Measurements from ENCODE around the gene CALML5. TPM values are rescaled to one million over a fixed set of nuclear protein-coding genes. Genes with fewer than 3 reads are reported as not detected.

Gene CALML5
- total RNA-seq, 1 experiment from 2014 or later = not detected

GRCh38 chr10:5494611-5495010, 4.8 kb downstream of the CALML5 start:
- in situ Hi-C loops (cut with HindIII; ENCODE audit: low pct_unique_long_range_greater_than_20kb, low sequenced_read_pairs) = no loop called here
- no peak for DNase-seq (ENCODE audit: low read depth, low spot score)

GRCh38 chr10:5493691-5494090, 5.7 kb downstream of the CALML5 start:
- in situ Hi-C loops (cut with HindIII; ENCODE audit: low pct_unique_long_range_greater_than_20kb, low sequenced_read_pairs) = no loop called here
- no peak for DNase-seq (ENCODE audit: low read depth, low spot score)

DNA sequence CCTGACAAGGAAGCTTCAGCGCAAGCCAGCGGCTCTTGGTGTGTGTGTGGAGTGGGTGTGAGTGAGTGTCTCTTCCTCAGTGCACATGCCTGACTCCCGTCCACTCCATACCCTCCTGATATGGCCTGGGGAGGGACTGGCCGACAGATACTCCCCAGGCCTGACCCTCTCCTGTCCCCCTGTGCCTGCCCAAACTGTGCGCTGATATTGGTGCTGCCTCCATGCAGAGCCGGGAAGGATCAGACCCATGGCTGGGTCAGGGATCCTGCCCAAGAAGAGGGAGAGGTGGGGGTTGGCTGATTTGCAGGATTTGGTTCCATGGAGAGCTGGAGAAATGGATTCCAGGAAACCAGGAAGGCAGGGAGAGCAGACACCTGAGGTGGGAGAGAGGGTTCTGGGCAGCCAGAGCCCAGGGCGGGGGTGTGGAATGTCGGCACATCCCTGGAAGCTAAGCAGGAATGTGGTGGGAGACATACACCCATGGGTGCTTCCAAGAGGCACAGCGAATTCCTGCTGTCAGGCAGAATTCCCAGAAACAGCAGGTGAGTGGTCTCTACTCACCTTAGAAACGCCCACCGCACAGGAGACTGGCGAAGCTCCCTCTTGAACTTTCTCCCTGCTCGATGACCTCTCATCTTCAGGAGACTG, 6.3 kb downstream of the CALML5 start:
- in situ Hi-C loops (cut with HindIII; ENCODE audit: low pct_unique_long_range_greater_than_20kb, low sequenced_read_pairs) = no loop called here

GRCh38 chr10:5492322-5492855, 7.0 kb downstream of the CALML5 start:
- in situ Hi-C loops (cut with HindIII; ENCODE audit: low pct_unique_long_range_greater_than_20kb, low sequenced_read_pairs) = no loop called here
- no peak for DNase-seq (ENCODE audit: low read depth, low spot score)

More for the DNA sequence above, 6.3 kb downstream of the CALML5 start:
- no peak for DNase-seq (ENCODE audit: low read depth, low spot score)

DNA sequence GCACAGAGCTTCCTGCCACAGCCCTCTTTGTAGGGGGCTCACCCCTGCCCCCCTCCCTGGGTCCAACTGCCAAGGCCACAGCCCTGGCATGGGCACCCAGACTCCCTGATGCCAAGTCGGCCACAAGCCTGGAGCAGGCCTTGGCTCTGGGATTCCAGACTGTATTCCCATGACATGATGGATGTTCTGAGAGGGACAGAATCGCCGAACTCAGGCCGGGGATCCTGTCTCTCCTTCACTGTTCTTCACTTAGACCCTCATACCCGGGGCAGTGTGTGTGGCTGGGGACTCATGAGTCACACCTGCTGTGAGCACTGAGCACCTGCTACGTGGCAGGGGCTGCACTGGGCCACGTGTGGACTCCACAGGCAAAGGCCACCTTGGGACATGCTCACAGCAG, 7.9 kb downstream of the CALML5 start:
- no peak for DNase-seq (ENCODE audit: low read depth, low spot score)
- in situ Hi-C loops (cut with HindIII; ENCODE audit: low pct_unique_long_range_greater_than_20kb, low sequenced_read_pairs) = no loop called here

DNA sequence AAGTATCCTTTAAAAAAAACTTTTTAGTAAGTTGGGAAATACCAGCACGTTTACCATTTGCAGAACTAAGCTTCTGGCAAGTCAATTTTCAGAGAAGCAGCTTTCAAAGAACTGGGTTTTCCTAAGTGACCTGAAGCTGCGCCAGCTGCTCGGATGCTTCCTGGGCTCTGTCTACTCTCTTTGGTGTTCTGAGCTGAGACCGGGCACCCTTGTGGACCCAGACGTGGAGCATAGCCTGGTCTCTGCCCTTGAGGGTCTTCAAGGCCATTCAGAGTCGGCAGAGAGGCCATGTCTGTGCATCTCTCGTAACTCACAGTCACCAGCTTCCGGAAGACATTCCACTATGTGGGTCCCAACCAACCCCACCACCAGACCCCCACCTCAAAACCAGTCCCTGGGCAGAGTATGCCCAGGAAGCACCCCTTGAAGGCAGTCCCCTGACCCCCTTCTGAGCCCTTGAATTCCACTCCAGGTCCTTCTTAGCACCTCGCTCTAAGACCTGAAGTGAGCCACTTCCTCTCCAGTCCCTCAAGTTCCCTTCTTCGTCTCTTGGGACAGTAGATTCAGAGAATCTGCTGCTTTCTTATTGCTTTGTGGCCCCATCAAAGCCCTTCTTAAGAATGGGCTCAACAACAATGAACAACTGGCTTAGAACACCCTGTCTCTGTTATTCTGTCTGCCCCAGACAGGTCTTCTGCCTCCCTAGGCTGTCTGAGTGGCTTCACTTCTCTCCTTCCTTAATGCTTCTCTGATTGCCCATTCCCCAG, 8.5 kb downstream of the CALML5 start:
- no peak for DNase-seq (ENCODE audit: low read depth, low spot score)
- in situ Hi-C loops (cut with HindIII; ENCODE audit: low pct_unique_long_range_greater_than_20kb, low sequenced_read_pairs) = no loop called here

DNA sequence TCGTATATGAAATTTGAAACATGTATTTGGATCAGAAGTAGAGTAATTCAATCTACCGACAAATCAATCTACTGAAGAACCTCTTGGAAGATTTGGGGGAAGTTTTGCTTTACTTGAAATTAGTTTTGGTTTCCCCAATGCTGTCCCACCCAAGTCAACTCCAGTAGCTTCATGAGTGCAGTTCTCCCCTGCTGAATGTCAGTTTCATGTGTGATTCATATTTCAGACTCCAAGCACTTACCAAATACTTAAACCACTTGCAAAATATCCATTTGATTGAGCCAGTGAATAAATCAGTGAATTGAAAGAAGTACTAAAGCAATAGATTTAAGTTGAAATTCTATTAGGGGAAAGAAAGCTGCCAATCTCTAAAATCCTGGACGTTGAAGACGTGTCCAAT, 9.3 kb downstream of the CALML5 start:
- in situ Hi-C loops (cut with HindIII; ENCODE audit: low pct_unique_long_range_greater_than_20kb, low sequenced_read_pairs) = no loop called here

GRCh38 chr10:5488272-5489161, 10.9 kb downstream of the CALML5 start:
- DNase-seq (ENCODE audit: low read depth, low spot score) = no peak
- in situ Hi-C loops (cut with HindIII; ENCODE audit: low pct_unique_long_range_greater_than_20kb, low sequenced_read_pairs) = no loop called here

More for the DNA sequence above, 9.3 kb downstream of the CALML5 start:
- no peak for DNase-seq (ENCODE audit: low read depth, low spot score)

- DNase-seq (ENCODE audit: low read depth, low spot score) = no peak
- in situ Hi-C loops (cut with HindIII; ENCODE audit: low pct_unique_long_range_greater_than_20kb, low sequenced_read_pairs) = no loop called here
Measured at GRCh38 chr10:5486853-5487235, 12.5 kb downstream of the CALML5 start.

GRCh38 chr10:5485948-5486852, 13.2 kb downstream of the CALML5 start:
- in situ Hi-C loops (cut with HindIII; ENCODE audit: low pct_unique_long_range_greater_than_20kb, low sequenced_read_pairs) = no loop called here
- no peak for DNase-seq (ENCODE audit: low read depth, low spot score)

DNA sequence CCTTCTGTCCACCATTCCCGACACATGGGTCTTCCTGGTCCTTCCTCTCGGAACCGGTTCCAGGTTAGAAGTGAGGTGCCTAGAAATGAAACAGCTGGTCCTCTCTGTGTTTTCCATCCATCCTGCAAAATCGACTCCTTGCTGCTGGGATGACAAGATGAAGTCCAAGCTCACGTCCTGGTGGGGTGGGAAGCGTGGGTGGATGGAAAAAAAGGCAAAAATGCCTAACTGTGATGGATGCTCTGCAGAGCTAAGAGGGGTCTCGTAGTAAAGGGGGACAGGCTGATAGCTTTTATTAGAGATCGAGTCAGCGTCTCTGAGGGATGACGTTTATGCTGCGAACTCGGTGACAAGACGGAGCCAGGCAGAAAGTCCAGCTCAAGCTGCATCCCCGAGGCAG, 14.1 kb downstream of the CALML5 start:
- in situ Hi-C loops (cut with HindIII; ENCODE audit: low pct_unique_long_range_greater_than_20kb, low sequenced_read_pairs) = no loop called here
- DNase-seq (ENCODE audit: low read depth, low spot score) = no peak

DNA sequence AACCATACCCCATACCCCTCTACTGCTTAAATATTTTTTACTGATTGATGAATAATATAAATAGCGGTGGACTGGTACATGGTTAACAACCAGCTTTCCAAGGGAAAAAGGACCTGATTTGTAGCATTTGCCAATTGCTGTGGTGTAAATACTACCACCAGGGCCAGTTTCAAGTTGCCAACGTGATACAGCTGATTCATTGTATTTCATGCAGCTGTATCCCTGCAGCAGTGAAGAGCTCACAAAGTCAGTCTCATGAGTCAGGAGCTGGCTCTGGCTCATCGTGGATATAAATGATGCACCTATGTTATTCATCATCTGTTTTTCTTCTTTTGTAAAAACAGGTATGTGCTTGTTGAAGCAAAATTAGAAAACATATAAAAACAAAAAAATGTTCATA, 15.2 kb downstream of the CALML5 start:
- DNase-seq (ENCODE audit: low read depth, low spot score) = peak; percentile 2
- in situ Hi-C loops (cut with HindIII; ENCODE audit: low pct_unique_long_range_greater_than_20kb, low sequenced_read_pairs) = no loop called here

DNA sequence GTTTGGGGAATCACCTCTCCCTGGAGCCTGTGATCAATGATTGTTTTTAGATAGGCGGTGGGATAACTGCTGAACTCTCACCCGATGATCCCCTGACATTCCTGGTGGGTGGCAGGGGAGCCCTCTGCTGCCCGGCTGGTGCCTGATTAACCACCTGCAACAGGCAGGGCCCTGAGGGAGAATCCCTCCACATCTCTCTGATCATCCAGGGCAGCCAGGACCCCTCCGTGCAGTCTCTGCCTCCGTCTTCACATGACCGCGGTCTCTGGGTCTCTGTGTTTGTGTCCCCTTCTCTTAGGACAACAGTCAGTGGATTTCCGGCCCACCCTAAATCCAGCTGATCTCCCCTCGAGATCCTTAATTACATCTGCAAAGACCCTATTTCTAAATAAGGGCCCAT, 17.4 kb downstream of the CALML5 start:
- in situ Hi-C loops (cut with HindIII; ENCODE audit: low pct_unique_long_range_greater_than_20kb, low sequenced_read_pairs) = no loop called here
- DNase-seq (ENCODE audit: low read depth, low spot score) = no peak

DNA sequence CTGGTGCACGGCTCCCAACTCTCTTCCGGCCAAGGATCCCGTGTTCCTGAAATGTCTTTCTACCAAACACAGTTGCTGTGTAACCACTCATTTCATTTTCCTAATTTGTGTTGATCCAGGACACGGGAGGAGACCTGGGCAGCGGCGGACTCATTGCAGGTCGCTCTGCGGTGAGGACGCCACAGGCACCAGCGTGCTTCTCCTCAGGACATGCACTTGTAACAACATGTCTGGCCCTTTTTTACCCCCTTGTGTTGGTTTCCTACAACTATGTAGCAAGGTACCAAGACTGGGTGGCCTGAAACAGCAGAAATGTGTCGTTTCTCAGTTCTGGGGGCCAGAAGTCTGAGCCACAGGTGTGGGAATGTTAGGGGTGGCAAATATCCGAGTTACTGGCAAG, 18.2 kb downstream of the CALML5 start:
- no peak for DNase-seq (ENCODE audit: low read depth, low spot score)
- in situ Hi-C loops (cut with HindIII; ENCODE audit: low pct_unique_long_range_greater_than_20kb, low sequenced_read_pairs) = no loop called here

DNA sequence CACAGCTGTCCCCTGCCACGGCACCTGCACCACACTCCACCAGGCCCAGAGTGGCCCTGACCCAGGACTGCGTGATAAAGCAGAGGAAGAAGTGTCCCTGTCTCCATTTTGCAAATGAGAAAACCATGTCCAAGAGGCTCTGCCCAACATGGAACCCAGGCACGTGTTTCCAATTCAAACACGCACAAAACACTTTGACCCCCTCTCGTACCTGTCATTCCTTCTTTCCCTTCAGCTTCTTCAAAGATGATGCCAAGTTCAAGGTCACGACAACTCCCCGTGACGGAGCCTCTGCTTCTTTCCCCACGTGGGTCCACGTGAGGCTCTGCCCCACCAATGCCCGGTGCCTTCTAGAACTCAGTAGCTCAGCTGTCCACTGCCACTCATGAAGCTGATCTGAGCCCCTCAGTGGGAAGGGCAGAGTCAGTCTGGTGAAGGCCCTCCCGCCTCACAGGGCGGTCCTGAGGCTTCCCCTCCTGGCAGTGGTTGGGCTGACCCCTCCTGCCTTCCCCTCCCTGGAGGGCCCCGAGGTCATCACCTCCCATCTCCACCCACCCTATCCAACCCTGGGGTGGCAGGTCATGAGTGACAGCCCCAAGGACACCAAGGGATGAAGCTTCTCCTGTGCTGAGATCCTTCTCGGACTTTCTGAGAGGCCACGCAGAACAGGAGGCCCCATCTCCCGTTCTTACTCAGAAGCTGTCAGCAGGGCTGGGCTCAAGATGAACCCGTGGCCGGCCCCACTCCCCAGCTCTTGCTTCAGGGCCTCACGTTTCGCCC, 19.0 kb downstream of the CALML5 start:
- in situ Hi-C loops (cut with HindIII; ENCODE audit: low pct_unique_long_range_greater_than_20kb, low sequenced_read_pairs) = no loop called here
- no peak for DNase-seq (ENCODE audit: low read depth, low spot score)

- in situ Hi-C loops (cut with HindIII; ENCODE audit: low pct_unique_long_range_greater_than_20kb, low sequenced_read_pairs) = no loop called here
- DNase-seq (ENCODE audit: low read depth, low spot score) = no peak
Measured at GRCh38 chr10:5479481-5480161, 19.7 kb downstream of the CALML5 start.

Measured in SK-MEL-5 (cell line).